ENCODE measurements around the gene DCP1A. TPM values are rescaled to one million over a fixed set of nuclear protein-coding genes. Genes with fewer than 3 reads are reported as not detected.

Gene DCP1A
- polyA plus RNA-seq, 1 experiment = 27.0 TPM

DNA sequence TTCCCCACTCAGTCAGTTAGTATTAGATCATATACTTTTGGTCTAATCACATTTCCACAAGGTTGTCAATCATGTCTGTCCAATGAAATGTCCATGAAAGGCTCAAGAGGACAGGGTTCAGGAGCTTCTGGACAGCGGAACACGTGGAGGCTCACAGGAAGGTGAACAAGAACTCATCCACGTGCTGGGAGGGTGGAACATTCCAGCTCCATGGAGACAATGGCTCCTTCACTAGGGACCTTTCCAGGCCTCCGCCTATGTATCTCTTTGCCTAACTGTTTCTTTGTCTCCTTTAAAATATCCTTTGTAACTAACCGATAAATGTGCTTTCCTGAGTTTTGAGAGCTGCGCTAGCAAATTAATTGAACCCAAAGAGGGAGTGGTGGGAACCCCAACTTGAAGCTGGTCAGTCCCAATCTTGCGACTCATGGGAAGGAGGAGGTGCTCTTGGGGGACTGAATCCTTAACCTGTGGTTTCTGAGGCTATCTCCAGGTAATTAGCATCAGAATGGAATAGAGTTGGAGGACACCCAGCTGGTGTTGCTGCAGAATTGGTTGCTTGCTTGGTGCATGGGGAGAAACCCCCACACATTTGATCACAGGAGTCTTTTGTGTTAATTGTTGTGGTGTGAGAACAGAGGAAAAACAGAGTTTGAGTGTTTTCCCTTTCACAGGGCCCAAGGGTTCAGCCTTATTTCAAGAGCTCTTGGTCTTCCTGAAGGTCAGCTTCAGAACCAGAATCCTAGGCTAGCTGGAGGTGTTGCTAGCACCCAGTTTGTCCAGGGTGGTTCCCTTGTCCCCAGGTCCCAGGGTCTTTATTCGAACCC is 88.5 kb downstream of the DCP1A start:
- Histone ChIP-seq H3K9me3 (ENCODE audit: control insufficient read depth, insufficient read depth, low read length) (peaks cover 5% of the 10 kb centered on the region; the same call in 1 of the 2 replicates), H3K4me3 (ENCODE audit: low read depth, low read length) (no peak overlapping the region), H3K27ac (ENCODE audit: low read depth, low read length) (no peak overlapping the region), H3K27me3 (ENCODE audit: control insufficient read depth, insufficient read depth, low read length) (no peaks in the 10 kb centered on the region)
- DNase-seq (ENCODE audit: low read depth, low spot score) = no peak
- CTCF ChIA-PET = interaction anchor here (0.9 kb wide), 1 partner anchor 40 kb away, joined by 5 read pairs; no protein-coding TSS in a partner anchor
- POLR2A ChIA-PET = no interaction called here
- TF ChIP-seq, protein P1, sequence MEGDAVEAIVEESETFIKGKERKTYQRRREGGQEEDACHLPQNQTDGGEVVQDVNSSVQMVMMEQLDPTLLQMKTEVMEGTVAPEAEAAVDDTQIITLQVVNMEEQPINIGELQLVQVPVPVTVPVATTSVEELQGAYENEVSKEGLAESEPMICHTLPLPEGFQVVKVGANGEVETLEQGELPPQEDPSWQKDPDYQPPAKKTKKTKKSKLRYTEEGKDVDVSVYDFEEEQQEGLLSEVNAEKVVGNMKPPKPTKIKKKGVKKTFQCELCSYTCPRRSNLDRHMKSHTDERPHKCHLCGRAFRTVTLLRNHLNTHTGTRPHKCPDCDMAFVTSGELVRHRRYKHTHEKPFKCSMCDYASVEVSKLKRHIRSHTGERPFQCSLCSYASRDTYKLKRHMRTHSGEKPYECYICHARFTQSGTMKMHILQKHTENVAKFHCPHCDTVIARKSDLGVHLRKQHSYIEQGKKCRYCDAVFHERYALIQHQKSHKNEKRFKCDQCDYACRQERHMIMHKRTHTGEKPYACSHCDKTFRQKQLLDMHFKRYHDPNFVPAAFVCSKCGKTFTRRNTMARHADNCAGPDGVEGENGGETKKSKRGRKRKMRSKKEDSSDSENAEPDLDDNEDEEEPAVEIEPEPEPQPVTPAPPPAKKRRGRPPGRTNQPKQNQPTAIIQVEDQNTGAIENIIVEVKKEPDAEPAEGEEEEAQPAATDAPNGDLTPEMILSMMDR (IDR thresholded peaks at IDR 0.05; ENCODE audit: low read depth, low read length) = no peak

DNA sequence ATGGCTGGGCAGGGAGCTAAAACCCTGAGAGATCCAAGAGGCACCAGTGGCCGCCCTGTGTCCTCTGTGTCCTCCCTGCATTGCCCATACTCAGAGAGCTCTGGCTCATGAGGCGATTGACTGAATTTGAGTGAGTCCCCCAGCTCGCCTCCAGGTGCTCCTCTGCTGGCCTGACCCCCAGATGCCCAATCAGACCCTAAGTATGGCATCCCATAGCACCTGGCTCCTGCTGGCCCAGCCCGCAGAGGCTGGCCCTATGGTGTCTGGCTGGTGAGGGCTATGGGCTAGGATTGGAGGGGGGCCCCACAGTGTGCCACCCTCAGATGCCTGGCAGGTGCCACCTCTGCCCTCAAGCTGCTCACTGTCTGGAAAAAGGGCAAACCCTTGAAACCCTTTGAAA is 89.9 kb downstream of the DCP1A start:
- TF ChIP-seq, protein P1 (IDR thresholded peaks at IDR 0.05; ENCODE audit: low read depth, low read length) = no peak
- H3K9me3 ChIP-seq (ENCODE audit: control insufficient read depth, insufficient read depth, low read length) = peaks cover 5% of the 10 kb centered on the region; the same call in 1 of the 2 replicates
- POLR2A ChIA-PET = interaction anchor here (0.7 kb wide), 1 partner anchor 10 kb away, joined by 3 read pairs; no protein-coding TSS in a partner anchor
- no peak overlapping the region for H3K27ac ChIP-seq (ENCODE audit: low read depth, low read length)
- CTCF ChIA-PET = interaction anchor here (0.8 kb wide), 1 partner anchor 38 kb away, joined by 3 read pairs; no protein-coding TSS in a partner anchor
- no peak for DNase-seq (ENCODE audit: low read depth, low spot score)
- H3K4me3 ChIP-seq (ENCODE audit: low read depth, low read length) = no peak overlapping the region
- H3K27me3 ChIP-seq (ENCODE audit: control insufficient read depth, insufficient read depth, low read length) = no peaks in the 10 kb centered on the region

DNA sequence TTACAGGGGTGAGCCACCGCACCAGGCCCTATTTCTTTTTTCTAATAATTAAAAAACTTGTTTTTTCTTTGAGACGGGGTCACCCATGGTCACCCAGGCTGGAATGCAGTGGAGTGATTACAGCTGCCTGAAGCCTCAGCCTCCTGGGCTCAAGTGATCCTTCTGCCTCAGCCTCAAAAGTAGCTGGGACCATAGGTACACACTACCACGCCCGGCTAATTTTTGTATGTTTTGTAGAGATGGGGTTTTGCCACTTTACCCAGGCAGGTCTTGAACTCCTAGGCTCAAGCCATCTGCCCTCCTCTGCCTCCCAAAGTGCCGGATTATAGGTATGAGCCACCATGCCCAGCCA is 90.7 kb downstream of the DCP1A start:
- H3K9me3 ChIP-seq (ENCODE audit: control insufficient read depth, insufficient read depth, low read length) = peaks cover 5% of the 10 kb centered on the region; the same call in 1 of the 2 replicates
- TF ChIP-seq, protein P1 (IDR thresholded peaks at IDR 0.05; ENCODE audit: low read depth, low read length) = no peak
- no peaks in the 10 kb centered on the region for H3K27me3 ChIP-seq (ENCODE audit: control insufficient read depth, insufficient read depth, low read length)
- no peak overlapping the region for H3K27ac ChIP-seq (ENCODE audit: low read depth, low read length)
- no peak for DNase-seq (ENCODE audit: low read depth, low spot score)
- H3K4me3 ChIP-seq (ENCODE audit: low read depth, low read length) = no peak overlapping the region
- POLR2A ChIA-PET = interaction anchor here (0.7 kb wide), 1 partner anchor 9 kb away, joined by 3 read pairs; no protein-coding TSS in a partner anchor
- CTCF ChIA-PET = no interaction called here

DNA sequence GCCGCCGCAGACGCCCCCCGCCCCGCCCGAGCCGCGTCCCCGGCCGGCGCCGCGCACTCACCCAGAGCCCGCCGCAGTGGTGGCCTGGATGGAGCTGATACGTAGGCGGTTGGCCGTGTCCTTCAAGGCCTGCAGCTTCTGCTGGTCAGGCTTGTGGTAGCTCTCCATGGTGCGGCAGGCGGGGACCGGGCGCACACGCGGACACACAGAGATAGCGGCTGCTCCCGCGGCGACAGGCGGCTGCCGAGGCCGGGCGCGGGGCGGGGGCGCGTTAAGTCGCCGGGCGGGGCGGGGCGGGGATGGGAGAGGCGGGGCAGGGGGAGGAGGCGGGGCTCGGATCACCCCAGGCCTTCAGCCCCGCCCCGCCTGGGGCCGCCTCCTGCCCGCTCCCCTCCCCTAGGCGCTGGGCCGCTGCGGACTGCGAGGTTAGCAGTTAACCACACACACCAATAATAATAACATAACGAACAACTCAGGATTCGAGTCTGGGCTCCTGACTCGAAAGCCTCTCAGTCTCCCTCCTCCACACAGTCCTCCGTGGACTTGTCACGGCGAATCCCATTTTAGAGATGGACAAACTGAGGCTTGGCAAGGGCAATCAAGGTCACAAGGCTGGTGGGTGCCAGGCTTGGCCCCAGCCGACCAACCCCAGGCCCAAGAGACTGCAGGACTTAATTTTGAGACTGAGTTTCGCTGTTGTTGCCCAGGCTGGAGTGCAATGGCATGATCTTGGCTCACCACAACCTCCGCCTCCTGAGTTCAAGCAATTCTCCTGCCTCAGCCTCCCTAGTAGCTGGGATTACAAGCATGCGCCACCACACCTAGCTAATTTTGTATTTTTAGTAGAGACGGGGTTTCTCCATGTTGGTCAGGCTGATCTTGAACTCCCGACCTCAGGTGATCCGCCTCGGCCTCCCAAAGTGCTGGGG is 91.3 kb downstream of the DCP1A start, which contains the start of gene TKT:
Gene TKT (minus strand): TSS at position 248 of the 929 bp plus-strand sequence. CDS start 80 bp downstream, at position 168.
- Histone ChIP-seq H3K4me3 (ENCODE audit: low read depth, low read length) (peak within 1 kb of the TSS; percentile 96), H3K27me3 (ENCODE audit: control insufficient read depth, insufficient read depth, low read length) (no peaks in the 10 kb centered on the region), H3K9me3 (ENCODE audit: control insufficient read depth, insufficient read depth, low read length) (peaks cover 5% of the 10 kb centered on the region; the same call in 1 of the 2 replicates), H3K27ac (ENCODE audit: low read depth, low read length) (peak within 1 kb of the TSS; percentile 57)
- ChIA-PET CTCF (interaction anchor here (0.5 kb wide), 1 partner anchor 96 kb away, joined by 3 read pairs; no protein-coding TSS in a partner anchor), POLR2A (interaction anchor here (0.6 to 3.3 kb wide), 4 partner anchors 13 to 97 kb away, joined by 4 to 13 read pairs (median 8); no protein-coding TSS in a partner anchor)
- peak; percentile 54 for DNase-seq (ENCODE audit: low read depth, low spot score)
- TF ChIP-seq, protein P1 (IDR thresholded peaks at IDR 0.05; ENCODE audit: low read depth, low read length) = no peak

All from AG04450 (cell line).